Keratinocyte (primary cell): ENCODE data around the gene RBM17. TPM values are rescaled to one million over a fixed set of nuclear protein-coding genes. Genes with fewer than 3 reads are reported as not detected.

Experiments used
- DNase-seq: peaks from one replicate; pipeline ENCODE4 v3.0.0-alpha.2; 2011; ENCODE audit warnings: low read depth, missing footprints, low spot score
- FAIRE-seq: peaks from 2 replicates; lab custom pipeline; 2011; peaks lifted over from hg19 to GRCh38; lab: Jason Lieb, UNC
- H2AFZ ChIP-seq: 2 replicates; pipeline ENCODE4 v1.6.0; 2012; ENCODE audit warnings: low read length, control low read depth, inconsistent platforms; ENCODE audit not compliant: control insufficient read depth
- H3K27ac ChIP-seq: 2 replicates; pipeline ENCODE4 v1.5.1; 2011; ENCODE audit warnings: low read length; ENCODE audit not compliant: control insufficient read depth, insufficient read depth
- H3K27me3 ChIP-seq: 3 replicates; pipeline ENCODE4 v1.6.0; 2011; ENCODE audit warnings: low read length; ENCODE audit not compliant: control insufficient read depth, insufficient read depth; ENCODE audit errors: extremely low read depth
- H3K36me3 ChIP-seq, 2 experiments: 2 replicates in 1 of 2; 3 replicates in 1 of 2; pipeline ENCODE4 v1.5.1; 2011; ENCODE audit warnings: low read length in 2 of 2, mild to moderate bottlenecking in 1 of 2; ENCODE audit not compliant: control insufficient read depth in 2 of 2, insufficient read depth in 2 of 2; ENCODE audit errors: extremely low read depth in 1 of 2
- H3K4me1 ChIP-seq: 3 replicates; pipeline ENCODE4 v1.5.1; 2011; ENCODE audit warnings: low read length; ENCODE audit not compliant: control insufficient read depth, insufficient read depth; ENCODE audit errors: extremely low read depth
- H3K4me2 ChIP-seq: 3 replicates; pipeline ENCODE4 v1.6.0; 2011; ENCODE audit warnings: low read depth, low read length; ENCODE audit not compliant: control insufficient read depth, insufficient read depth; ENCODE audit errors: extremely low read depth
- H3K4me3 ChIP-seq, 3 experiments: fragments of 200-600 bp in 1 of 3; sonication (generic) in 1 of 3; 2 replicates in 2 of 3; 3 replicates in 1 of 3; pipeline ENCODE4 v1.5.1; 2011 to 2016; ENCODE audit warnings: low read length in 3 of 3, mild to moderate bottlenecking in 3 of 3, control low read depth in 2 of 3, inconsistent platforms in 1 of 3, low read depth in 1 of 3, mixed read lengths in 1 of 3, mixed run types in 1 of 3, moderate library complexity in 1 of 3; ENCODE audit not compliant: control insufficient read depth in 2 of 3, insufficient read depth in 2 of 3; ENCODE audit errors: extremely low read depth in 1 of 3
- H3K79me2 ChIP-seq: 2 replicates; pipeline ENCODE4 v1.6.0; 2012; ENCODE audit warnings: low read length; ENCODE audit not compliant: control insufficient read depth, insufficient read depth
- H3K9ac ChIP-seq: 3 replicates; pipeline ENCODE4 v1.6.0; 2011; ENCODE audit warnings: low read length; ENCODE audit not compliant: control insufficient read depth, insufficient read depth; ENCODE audit errors: extremely low read depth
- H3K9me1 ChIP-seq: 3 replicates; pipeline ENCODE4 v1.6.0; 2011; ENCODE audit warnings: low read length; ENCODE audit not compliant: control insufficient read depth, insufficient read depth; ENCODE audit errors: extremely low read depth
- H3K9me3 ChIP-seq: 2 replicates; pipeline ENCODE4 v1.5.1; 2012; ENCODE audit warnings: low read depth, low read length; ENCODE audit not compliant: control insufficient read depth
- H4K20me1 ChIP-seq: 3 replicates; pipeline ENCODE4 v1.6.0; 2011; ENCODE audit warnings: low read length; ENCODE audit not compliant: control insufficient read depth, insufficient read depth; ENCODE audit errors: extremely low read depth
- CTCF ChIP-seq, 3 experiments: IDR thresholded peaks in 1 of 3; conservative IDR thresholded peaks in 1 of 3; optimal IDR thresholded peaks in 1 of 3; 2 replicates in 2 of 3; 3 replicates in 1 of 3; pipeline versions ENCODE3 to v1.5.1; 2011; ENCODE audit warnings: low read length in 3 of 3, mild to moderate bottlenecking in 3 of 3, moderate library complexity in 2 of 3, control low read depth in 1 of 3, inconsistent platforms in 1 of 3; ENCODE audit not compliant: insufficient read depth in 2 of 3; ENCODE audit errors: extremely low read depth in 1 of 3
- EZH2 ChIP-seq: IDR thresholded peaks from one replicate; pipeline ENCODE4 v1.6.1; 2012; ENCODE audit warnings: inconsistent platforms, mild to moderate bottlenecking, low read length, moderate library complexity
- dilution Hi-C: fragments of 300-500 bp; cut with MboI; formaldehyde crosslinking; loops from one replicate; pipeline ENCODE4 v1.7.0; 2020; ENCODE audit warnings: low sequenced_read_pairs; ENCODE audit not compliant: extremely low pct_ligation_motif_present
- polyA plus RNA-seq, 5 experiments: library from polyadenylated mRNA; depleted of rRNA in 3 of 5; stranded (reverse) in 3 of 5; stranded (forward) in 1 of 5; unstranded in 1 of 5; fragments of >200 nt; gene quantifications; 1 replicate in 1 of 5; 2 replicates in 3 of 5; 3 replicates in 1 of 5; pipeline versions ENCODE4 v1.2.1 to v1.2.3, GENCODE V29; 2011 to 2012; ENCODE audit warnings: missing spikeins in 2 of 5, low read depth in 1 of 5, low replicate concordance in 1 of 5

Gene RBM17
- polyA plus RNA-seq, 1 donor (not counting 4 experiments of a cell fraction or from before 2014, with no cell fraction given), result 54.8 TPM

DNA sequence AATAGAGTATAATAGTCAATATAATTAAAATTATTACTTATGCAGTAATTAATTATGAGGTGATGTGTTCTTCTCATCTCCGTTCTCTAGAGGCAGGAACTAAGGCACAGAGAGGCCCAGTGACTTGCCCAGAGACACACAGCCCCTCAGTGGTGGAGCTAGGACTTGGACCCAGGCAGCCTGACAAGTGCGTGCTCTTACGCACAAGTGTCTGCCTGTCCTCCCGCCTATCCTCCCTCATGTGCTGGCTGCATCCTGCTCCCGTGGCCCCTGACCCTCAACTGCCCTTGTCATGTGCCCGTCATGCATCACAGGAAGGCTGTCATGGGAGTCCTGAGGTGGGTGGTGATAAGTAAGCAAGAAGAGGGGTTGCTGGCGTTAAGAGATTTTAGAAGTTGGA is 41.0 kb upstream of the RBM17 start:
- Histone ChIP-seq H2AFZ (no peak overlapping the region), H3K36me3 (no peaks in the 10 kb centered on the region), H3K4me1 (no peaks in the 10 kb centered on the region), H3K9me1 (no peaks in the 10 kb centered on the region), H3K27ac (no peak overlapping the region), H4K20me1 (no peaks in the 10 kb centered on the region), H3K9ac (no peak overlapping the region), H3K27me3 (peaks cover 13% of the 10 kb centered on the region), H3K4me3 (no peak overlapping the region), H3K4me2 (no peak overlapping the region), H3K9me3 (no peaks in the 10 kb centered on the region), H3K79me2 (no peaks in the 10 kb centered on the region)
- TF ChIP-seq EZH2 (no peak), CTCF (optimal IDR thresholded peaks at IDR 0.05 in 1 of 3, IDR thresholded peaks at IDR 0.05 in 1 of 3, conservative IDR thresholded peaks at IDR 0.05 in 1 of 3; ENCODE audit: extremely low read depth in 1 of 3, insufficient read depth in 2 of 3, low read length in 3 of 3) (no peak)
- DNase-seq, result no peak
- dilution Hi-C loops, result no loop called here
- FAIRE-seq, result no peak

GRCh38 chr10:6048281-6049030 is 40.4 kb upstream of the RBM17 start:
- Histone ChIP-seq H3K27ac (no peak overlapping the region), H3K9ac (no peak overlapping the region), H4K20me1 (no peaks in the 10 kb centered on the region), H3K9me1 (no peaks in the 10 kb centered on the region), H3K4me3 (no peak overlapping the region), H3K79me2 (no peaks in the 10 kb centered on the region), H3K4me2 (no peak overlapping the region), H3K4me1 (no peaks in the 10 kb centered on the region), H3K36me3 (no peaks in the 10 kb centered on the region), H3K27me3 (peaks cover 13% of the 10 kb centered on the region), H3K9me3 (no peaks in the 10 kb centered on the region), H2AFZ (no peak overlapping the region)
- DNase-seq (no peak), FAIRE-seq (no peak)
- TF ChIP-seq EZH2, result no peak
- dilution Hi-C loops, result no loop called here

DNA sequence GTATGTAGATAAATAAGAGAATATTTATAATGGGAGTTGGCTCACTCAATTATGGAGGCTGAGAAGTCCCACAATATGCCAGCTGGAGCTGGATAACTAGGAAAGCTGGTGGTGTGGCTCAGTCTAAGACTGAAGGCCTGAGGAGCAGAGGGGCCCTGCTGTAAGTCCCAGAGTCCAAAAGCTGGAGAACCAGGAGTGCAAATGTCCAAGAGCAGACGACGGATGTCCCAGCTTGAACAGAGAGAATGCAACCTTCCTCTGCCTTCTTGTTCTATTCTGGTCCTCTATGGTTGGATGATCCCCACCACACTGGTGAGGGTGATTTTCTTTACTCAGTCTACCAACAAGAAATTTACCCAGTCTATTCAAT is 39.8 kb upstream of the RBM17 start:
- no peaks in the 10 kb centered on the region for H3K79me2 ChIP-seq
- no peak overlapping the region for H3K4me3 ChIP-seq
- no peak overlapping the region for H2AFZ ChIP-seq
- no peaks in the 10 kb centered on the region for H4K20me1 ChIP-seq
- peaks cover 10% of the 10 kb centered on the region for H3K27me3 ChIP-seq
- dilution Hi-C loops, result no loop called here
- no peak overlapping the region for H3K4me2 ChIP-seq
- no peaks in the 10 kb centered on the region for H3K9me3 ChIP-seq
- H3K9ac ChIP-seq, result no peak overlapping the region
- no peaks in the 10 kb centered on the region for H3K4me1 ChIP-seq
- no peaks in the 10 kb centered on the region for H3K36me3 ChIP-seq
- TF ChIP-seq CTCF (optimal IDR thresholded peaks at IDR 0.05 in 1 of 3, IDR thresholded peaks at IDR 0.05 in 1 of 3, conservative IDR thresholded peaks at IDR 0.05 in 1 of 3; ENCODE audit: extremely low read depth in 1 of 3, insufficient read depth in 2 of 3, low read length in 3 of 3) (no peak), EZH2 (no peak)
- H3K27ac ChIP-seq, result no peak overlapping the region
- no peaks in the 10 kb centered on the region for H3K9me1 ChIP-seq
- no peak for FAIRE-seq
- DNase-seq, result no peak
